ENCODE results near the gene MRPL53. TPM values are rescaled to one million over a fixed set of nuclear protein-coding genes. Genes with fewer than 3 reads are reported as not detected.

The MRPL53 gene
- total and polyA plus RNA-seq, 4 donors, result 23.3 to 106 (median 70.7) TPM

DNA sequence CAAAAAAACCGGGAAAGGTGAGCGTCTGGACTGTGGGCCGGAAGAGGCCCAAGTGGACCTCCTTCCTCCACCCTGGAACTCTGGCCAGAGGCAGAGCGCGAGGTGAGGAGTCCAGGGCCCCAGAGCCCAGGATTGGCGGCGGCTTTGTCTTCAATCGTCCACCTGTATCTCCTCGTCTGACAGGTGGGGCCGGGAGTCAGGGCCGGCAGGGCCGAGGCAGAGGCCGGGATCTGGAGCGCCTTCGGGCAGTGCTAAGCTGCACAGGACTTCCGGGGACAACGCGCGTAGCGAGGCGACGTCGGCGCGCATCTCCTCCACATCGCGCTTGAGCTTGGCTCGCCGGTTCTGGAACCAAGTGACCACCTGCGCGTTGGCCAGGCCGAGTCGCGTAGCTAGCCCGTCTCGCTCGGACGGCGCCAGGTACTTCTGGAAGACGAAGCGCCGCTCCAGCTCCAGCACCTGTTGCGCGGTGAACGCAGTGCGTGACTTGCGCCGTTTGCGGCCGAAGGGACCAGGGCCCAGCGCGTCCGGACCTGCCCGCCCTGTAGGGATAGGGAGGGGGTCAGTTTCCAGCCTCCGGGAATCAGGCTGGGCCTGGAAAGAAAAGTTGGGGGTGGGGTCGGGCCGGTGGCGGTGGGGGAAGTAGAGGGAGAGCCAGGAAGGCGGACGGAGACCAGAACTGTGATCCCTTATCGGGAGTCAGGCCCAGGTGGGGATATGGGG is 25.5 kb upstream of the MRPL53 start:
- peaks cover 0 to 11% (median 8%) of the 10 kb centered on the region in 4 donors for H3K36me3 ChIP-seq (ENCODE audit: control insufficient read depth in 4 of 4, insufficient read depth in 4 of 4, low read length in 4 of 4)
- no peak for DNase-seq
- H3K4me1 ChIP-seq (ENCODE audit: control insufficient read depth in 5 of 5, insufficient read depth in 5 of 5, low read length in 5 of 5), result peaks cover 0 to 29% (median 8%) of the 10 kb centered on the region in 5 donors
- H3K9me3 ChIP-seq (ENCODE audit: control insufficient read depth in 4 of 4, insufficient read depth in 3 of 4, low read length in 3 of 4), result peaks cover 0 to 2% (median 0%) of the 10 kb centered on the region in 4 donors
- H3K9ac ChIP-seq (ENCODE audit: insufficient read depth in 1 of 2, low read length in 2 of 2), result no peak overlapping the region
- 3% methylated on average over 58 to 61 of the region's 61 CpGs for WGBS, 2 donors
- TF ChIP-seq, protein P1, sequence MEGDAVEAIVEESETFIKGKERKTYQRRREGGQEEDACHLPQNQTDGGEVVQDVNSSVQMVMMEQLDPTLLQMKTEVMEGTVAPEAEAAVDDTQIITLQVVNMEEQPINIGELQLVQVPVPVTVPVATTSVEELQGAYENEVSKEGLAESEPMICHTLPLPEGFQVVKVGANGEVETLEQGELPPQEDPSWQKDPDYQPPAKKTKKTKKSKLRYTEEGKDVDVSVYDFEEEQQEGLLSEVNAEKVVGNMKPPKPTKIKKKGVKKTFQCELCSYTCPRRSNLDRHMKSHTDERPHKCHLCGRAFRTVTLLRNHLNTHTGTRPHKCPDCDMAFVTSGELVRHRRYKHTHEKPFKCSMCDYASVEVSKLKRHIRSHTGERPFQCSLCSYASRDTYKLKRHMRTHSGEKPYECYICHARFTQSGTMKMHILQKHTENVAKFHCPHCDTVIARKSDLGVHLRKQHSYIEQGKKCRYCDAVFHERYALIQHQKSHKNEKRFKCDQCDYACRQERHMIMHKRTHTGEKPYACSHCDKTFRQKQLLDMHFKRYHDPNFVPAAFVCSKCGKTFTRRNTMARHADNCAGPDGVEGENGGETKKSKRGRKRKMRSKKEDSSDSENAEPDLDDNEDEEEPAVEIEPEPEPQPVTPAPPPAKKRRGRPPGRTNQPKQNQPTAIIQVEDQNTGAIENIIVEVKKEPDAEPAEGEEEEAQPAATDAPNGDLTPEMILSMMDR (IDR thresholded peaks at IDR 0.05; ENCODE audit: control extremely low read depth, extremely low read depth), result no peak
- ATAC-seq (ENCODE audit: insufficient read depth, low FRiP score), result peak; percentile 42
- no peak overlapping the region for H3K27ac ChIP-seq (ENCODE audit: low read depth in 1 of 2, low read length in 1 of 2)
- H3K4me3 ChIP-seq, result peak overlapping the region; percentile 4
- H3K27me3 ChIP-seq (ENCODE audit: control insufficient read depth in 3 of 3, insufficient read depth in 3 of 3, low read length in 2 of 3), result peaks cover 0 to 66% (median 59%) of the 10 kb centered on the region in 3 donors

DNA sequence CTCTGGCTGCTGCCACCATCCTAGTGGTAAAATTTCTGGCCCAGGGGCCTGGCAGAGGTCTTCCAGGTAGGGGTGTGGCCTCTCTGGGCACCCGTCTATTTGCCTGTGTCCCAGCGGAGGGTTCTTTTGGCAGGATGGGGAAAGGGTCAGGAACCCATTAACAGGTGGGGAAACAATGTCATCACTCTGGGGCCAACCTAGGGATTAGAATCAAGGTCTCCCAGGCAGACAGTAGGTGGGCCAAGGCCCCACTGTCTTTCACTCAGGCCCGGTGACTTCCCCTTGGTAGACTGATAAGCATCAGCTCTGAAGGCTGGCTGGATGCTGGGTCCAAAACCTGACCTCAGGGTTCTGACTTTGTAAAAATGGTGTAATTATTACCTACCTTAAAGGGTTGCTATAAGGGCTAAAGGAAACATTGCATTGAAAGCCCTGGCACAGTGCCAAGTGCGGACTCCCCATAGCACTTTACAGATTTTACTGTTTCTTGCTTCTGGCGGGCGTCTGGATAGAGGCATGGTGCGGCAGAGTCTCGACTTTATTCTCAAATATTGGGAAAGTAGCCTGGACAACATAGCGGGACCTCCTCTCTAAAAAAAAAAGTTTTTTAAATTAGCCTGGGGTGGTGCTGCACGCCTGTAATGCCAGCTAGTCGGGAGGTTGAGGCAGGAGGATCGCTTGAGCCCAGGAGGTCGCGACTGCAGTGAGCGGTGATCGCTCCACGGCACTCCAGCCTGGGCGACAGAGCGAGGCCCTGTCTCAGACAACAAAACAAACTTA is 24.7 kb upstream of the MRPL53 start:
- H3K4me3 ChIP-seq, result no peak overlapping the region

DNA sequence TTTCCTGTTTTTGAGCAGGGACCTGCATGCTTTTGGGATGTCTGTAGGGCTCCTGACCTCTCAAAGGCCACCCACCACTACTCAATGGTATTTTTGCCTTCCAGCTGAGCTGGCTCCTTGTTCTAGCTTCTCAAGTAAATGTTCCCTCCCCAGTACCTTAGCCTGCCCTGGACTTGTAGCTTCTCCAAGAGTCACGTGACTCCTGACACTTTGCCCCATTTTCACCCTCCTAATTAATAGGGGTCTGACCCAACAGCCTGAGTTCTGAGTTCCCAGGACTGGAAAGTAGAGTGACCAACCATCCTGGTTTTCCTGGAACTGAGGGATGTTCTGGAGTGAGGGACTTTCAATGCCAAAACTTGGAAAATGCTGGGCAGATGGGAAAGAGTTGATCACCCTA is 23.0 kb upstream of the MRPL53 start:
- 92 to 100% methylated on average over 1 of the region's 1 CpG for WGBS, 2 donors
- TF ChIP-seq, protein P1 (IDR thresholded peaks at IDR 0.05; ENCODE audit: control extremely low read depth, extremely low read depth), result no peak
- H3K9ac ChIP-seq (ENCODE audit: insufficient read depth in 1 of 2, low read length in 2 of 2), result no peak overlapping the region
- peaks cover 0 to 43% (median 35%) of the 10 kb centered on the region in 3 donors for H3K27me3 ChIP-seq (ENCODE audit: control insufficient read depth in 3 of 3, insufficient read depth in 3 of 3, low read length in 2 of 3)
- H3K36me3 ChIP-seq (ENCODE audit: control insufficient read depth in 4 of 4, insufficient read depth in 4 of 4, low read length in 4 of 4), result peaks cover 16 to 36% (median 26%) of the 10 kb centered on the region in 4 donors
- no peak for DNase-seq
- no peaks in the 10 kb centered on the region for H3K9me3 ChIP-seq (ENCODE audit: control insufficient read depth in 4 of 4, insufficient read depth in 3 of 4, low read length in 3 of 4)
- peaks cover 0 to 21% (median 4%) of the 10 kb centered on the region in 5 donors for H3K4me1 ChIP-seq (ENCODE audit: control insufficient read depth in 5 of 5, insufficient read depth in 5 of 5, low read length in 5 of 5)
- no peak overlapping the region for H3K27ac ChIP-seq (ENCODE audit: low read depth in 1 of 2, low read length in 1 of 2)
- no peak overlapping the region for H3K4me3 ChIP-seq
- ATAC-seq (ENCODE audit: insufficient read depth, low FRiP score), result no peak

More for the DNA sequence above, 24.7 kb upstream of the MRPL53 start:
- DNase-seq (peak in 2 of 3 donors; percentile 12 to 27), ATAC-seq (ENCODE audit: insufficient read depth, low FRiP score) (no peak)
- Histone ChIP-seq H3K36me3 (ENCODE audit: control insufficient read depth in 4 of 4, insufficient read depth in 4 of 4, low read length in 4 of 4) (peaks cover under 1 to 19% (median 12%) of the 10 kb centered on the region in 4 donors), H3K9ac (ENCODE audit: insufficient read depth in 1 of 2, low read length in 2 of 2) (no peak overlapping the region), H3K9me3 (ENCODE audit: control insufficient read depth in 4 of 4, insufficient read depth in 3 of 4, low read length in 3 of 4) (peaks cover 0 to 2% (median 0%) of the 10 kb centered on the region in 4 donors), H3K27ac (ENCODE audit: low read depth in 1 of 2, low read length in 1 of 2) (no peak overlapping the region), H3K4me1 (ENCODE audit: control insufficient read depth in 5 of 5, insufficient read depth in 5 of 5, low read length in 5 of 5) (peaks cover 0 to 22% (median 4%) of the 10 kb centered on the region in 5 donors), H3K27me3 (ENCODE audit: control insufficient read depth in 3 of 3, insufficient read depth in 3 of 3, low read length in 2 of 3) (peaks cover 0 to 61% (median 52%) of the 10 kb centered on the region in 3 donors)
- WGBS, 2 donors, result 51 to 52% methylated on average over 19 of the region's 19 CpGs
- TF ChIP-seq, protein P1 (IDR thresholded peaks at IDR 0.05; ENCODE audit: control extremely low read depth, extremely low read depth), result no peak

Measured in lung (tissue), 12 donors.